Activated T-helper 1 cell treated with Interleukin-2 at 50 U/mL for 16 hours (primary cell): Measurements from ENCODE around the gene ZSWIM8.
"Not testable (repeated sequence)": the region's sequence is repeated elsewhere in the genome, so short reads cannot be mapped to it uniquely, and the experiment has no call there.

Experiments
- DNase-seq: peaks from one replicate; pipeline ENCODE4 v3.0.0-alpha.2; 2020; ENCODE audit warnings: low read depth

Gene ZSWIM8

GRCh38 chr10:73785211-73785720 lies at the start of gene ZSWIM8:
Gene ZSWIM8, plus strand, starts transcription at chr10:73785606. Its CDS starts 273 bp downstream, at chr10:73785879.
- peak; percentile 79 for DNase-seq

GRCh38 chr10:73740501-73741254 lies 44.7 kb upstream of the ZSWIM8 start:
- not testable (repeated sequence) for DNase-seq

- no peak for DNase-seq
These were observed 43.0 kb upstream of the ZSWIM8 start for GRCh38 chr10:73742454-73742734.

- DNase-seq: no peak
These were observed 42.0 kb upstream of the ZSWIM8 start for GRCh38 chr10:73743327-73743904.

- DNase-seq: peak; percentile 89
These were observed 41.3 kb upstream of the ZSWIM8 start, which contains the start of gene SEC24C for GRCh38 chr10:73743905-73744663. Gene SEC24C, plus strand, starts transcription at chr10:73744372. Its CDS starts 2,461 bp downstream, at chr10:73746833.

- peak; percentile 18 for DNase-seq
These were observed 40.8 kb upstream of the ZSWIM8 start for GRCh38 chr10:73744664-73744975.

GRCh38 chr10:73746721-73747120 lies 38.7 kb upstream of the ZSWIM8 start:
- DNase-seq: no peak

GRCh38 chr10:73750819-73751218 lies 34.6 kb upstream of the ZSWIM8 start:
- no peak for DNase-seq

- DNase-seq: no peak
These were observed 29.2 kb upstream of the ZSWIM8 start for GRCh38 chr10:73756183-73756582.

GRCh38 chr10:73758704-73759511 lies 26.5 kb upstream of the ZSWIM8 start:
- DNase-seq: no peak

GRCh38 chr10:73759512-73760115 lies 25.8 kb upstream of the ZSWIM8 start:
- peak; percentile 41 for DNase-seq

GRCh38 chr10:73761781-73762180 lies 23.6 kb upstream of the ZSWIM8 start:
- DNase-seq: no peak

GRCh38 chr10:73762915-73763314 lies 22.5 kb upstream of the ZSWIM8 start:
- no peak for DNase-seq

- DNase-seq: no peak
These were observed 22.1 kb upstream of the ZSWIM8 start for GRCh38 chr10:73763343-73763742.

GRCh38 chr10:73765066-73765465 lies 20.3 kb upstream of the ZSWIM8 start:
- DNase-seq: no peak

GRCh38 chr10:73768881-73769280 lies 16.5 kb upstream of the ZSWIM8 start:
- DNase-seq: peak; percentile 52

GRCh38 chr10:73769396-73769795 lies 16.0 kb upstream of the ZSWIM8 start:
- DNase-seq: no peak

- DNase-seq: no peak
These were observed 13.6 kb upstream of the ZSWIM8 start for GRCh38 chr10:73771722-73772280.

GRCh38 chr10:73772281-73773151 lies 12.9 kb upstream of the ZSWIM8 start:
- peak; percentile 72 for DNase-seq

GRCh38 chr10:73773152-73773879 lies 12.1 kb upstream of the ZSWIM8 start:
- no peak for DNase-seq
